HG02610 (cell line): ENCODE results near the gene EDA.

Experiments
- ATAC-seq: cut with Tn5 transposase; IDR thresholded peaks from one replicate; pipeline ENCODE4 v1.9.1; 2021; ENCODE audit warnings: mild to moderate bottlenecking, moderate library complexity; ENCODE audit not compliant: unreplicated experiment

EDA gene

DNA sequence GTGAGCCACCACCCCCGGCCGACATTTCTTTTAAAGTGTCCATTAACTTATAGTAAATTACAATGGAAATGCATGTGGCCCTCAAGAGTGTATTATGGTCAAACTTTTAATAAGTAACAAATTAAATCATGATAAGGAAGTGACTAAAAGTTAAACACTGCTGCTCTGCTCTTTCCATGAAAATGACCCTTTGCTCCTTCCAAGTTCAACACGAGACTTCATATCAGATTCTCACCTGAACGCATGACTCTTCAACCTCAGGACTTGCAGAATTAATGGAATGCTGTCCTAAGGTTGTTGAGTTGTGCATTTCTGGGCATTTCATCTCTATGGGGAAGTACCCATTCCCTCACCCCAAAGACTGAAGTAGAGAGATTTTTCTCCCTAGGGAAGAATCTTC is 406.7 kb downstream of the EDA start:
- ATAC-seq = no peak

DNA sequence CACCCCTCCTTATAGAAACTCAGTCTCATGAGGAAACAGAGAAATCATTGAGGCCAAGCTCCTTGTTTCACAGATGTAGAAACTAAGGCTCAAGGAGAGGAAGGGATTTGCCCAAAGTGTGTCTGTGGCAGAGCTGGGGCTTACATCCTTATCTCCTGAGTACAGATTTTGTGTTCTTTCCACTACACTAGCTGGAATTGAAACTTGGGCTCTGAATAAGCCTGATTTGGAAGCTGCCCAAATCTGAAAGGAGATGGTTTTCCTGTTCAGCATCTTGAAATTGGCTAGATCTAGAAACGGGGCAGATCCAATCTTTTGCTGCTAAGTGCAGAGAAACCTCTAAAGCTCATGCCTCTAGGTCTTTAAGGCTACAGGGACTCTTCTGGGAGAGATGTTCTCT is 409.6 kb downstream of the EDA start:
- ATAC-seq = no peak

DNA sequence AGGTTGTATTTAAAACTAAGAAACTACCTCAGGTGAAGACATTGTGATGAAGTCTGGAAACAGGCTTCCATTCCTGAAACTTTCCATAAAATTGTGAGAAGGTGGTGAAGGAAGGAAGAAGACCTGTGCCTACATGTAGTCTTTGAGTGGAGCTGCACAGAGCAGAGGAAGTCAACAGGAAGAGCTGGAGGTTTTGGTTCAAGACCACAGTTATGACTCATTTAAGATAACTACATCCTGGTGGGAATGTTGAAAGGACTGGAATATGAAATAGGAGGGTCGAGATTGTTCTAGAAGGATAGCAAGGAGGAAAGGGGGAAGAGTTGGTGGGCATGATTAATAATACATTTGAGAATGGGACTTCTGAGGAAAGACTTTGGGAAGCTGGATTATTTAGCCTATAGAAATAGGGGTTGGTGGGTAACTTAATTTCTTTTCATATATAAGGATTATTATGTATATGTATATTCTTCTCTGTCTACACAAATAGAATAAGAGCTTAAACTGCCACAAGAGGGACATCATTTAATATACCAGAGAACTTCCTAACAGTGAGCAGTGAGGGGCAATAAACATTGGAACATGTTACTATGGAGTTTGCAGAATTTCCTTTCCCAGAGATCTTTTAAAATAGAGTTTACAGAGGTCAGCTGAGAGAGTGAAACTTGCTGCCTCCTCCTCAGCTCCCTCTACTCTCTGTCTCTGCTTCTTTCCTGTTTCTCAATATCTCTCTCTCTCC is 410.4 kb downstream of the EDA start:
- ATAC-seq = no peak

DNA sequence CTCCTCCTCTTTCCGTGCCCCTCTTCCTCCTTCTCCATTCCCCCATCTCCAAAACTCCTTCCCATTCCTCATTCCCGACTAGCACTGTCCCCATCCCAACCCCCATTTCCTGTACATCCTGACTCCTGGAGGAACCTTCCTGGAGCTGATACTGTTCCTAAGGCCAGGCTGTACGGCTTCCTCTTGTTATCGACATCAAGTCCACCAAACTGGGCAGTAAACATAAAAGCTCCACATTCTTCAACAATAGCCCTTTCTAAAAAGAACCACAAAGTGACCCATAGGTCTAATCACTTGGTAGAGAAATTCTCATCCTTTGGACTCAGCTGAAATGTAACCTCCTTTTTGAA is 410.9 kb downstream of the EDA start:
- no peak for ATAC-seq

DNA sequence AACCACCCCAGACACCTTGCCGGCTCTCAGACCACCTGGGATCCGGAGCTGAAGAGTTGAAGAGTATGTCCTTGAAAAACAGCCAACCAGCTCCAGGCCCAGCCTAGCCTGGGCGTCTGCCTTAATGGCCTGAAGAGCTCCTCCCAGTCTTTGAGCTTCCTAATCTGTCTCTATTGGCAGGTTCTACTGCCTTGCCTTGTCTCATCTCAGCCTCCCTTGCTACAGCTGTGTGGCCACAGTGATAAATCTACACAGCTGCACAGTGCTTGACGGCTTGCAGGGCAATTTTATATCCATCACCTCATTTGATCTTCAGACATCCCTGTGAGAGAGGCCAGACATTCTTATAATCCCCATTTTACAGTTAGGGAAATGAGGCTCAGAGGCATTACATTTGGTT is 413.9 kb downstream of the EDA start:
- no peak for ATAC-seq

DNA sequence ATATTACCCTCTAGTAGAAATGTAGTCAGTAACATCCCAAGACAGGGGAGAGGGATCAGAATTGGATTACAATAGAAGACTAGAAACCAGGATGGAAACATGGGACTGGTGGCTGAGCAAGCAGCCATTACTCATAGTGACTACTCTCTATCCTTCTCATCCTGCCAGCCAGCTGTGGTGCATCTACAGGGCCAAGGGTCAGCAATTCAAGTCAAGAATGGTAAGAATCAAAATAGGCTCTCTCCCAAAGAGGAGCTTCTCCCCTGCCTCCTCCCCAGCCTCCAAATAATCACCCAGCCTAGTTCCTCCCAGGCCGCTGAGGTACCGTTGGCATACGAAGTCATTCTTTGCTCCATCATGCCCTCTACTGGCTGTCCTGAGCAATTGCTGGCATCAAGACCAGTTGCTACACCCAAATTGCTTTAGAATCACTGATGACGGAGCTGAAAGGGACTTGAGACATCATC is 414.4 kb downstream of the EDA start:
- ATAC-seq = no peak

DNA sequence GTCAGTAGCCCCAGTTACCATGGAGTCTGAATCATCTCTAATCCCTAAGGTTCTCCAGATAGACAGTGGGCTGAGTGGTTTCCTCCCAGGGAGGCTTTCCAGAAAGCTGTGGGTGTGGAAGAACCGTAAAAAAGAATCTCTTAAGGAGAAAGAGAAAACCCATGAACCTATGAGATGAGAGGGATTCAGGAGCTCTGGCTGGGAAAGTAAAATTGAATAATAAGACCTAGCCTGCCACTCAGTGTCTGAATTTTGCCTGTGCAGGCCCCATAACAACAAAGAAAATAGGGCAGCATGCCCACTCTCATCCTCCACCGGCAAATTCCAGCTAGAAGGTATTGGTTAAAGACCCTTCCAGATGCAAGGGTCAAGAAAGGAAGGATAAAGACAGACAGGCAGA is 416.9 kb downstream of the EDA start:
- no peak for ATAC-seq

DNA sequence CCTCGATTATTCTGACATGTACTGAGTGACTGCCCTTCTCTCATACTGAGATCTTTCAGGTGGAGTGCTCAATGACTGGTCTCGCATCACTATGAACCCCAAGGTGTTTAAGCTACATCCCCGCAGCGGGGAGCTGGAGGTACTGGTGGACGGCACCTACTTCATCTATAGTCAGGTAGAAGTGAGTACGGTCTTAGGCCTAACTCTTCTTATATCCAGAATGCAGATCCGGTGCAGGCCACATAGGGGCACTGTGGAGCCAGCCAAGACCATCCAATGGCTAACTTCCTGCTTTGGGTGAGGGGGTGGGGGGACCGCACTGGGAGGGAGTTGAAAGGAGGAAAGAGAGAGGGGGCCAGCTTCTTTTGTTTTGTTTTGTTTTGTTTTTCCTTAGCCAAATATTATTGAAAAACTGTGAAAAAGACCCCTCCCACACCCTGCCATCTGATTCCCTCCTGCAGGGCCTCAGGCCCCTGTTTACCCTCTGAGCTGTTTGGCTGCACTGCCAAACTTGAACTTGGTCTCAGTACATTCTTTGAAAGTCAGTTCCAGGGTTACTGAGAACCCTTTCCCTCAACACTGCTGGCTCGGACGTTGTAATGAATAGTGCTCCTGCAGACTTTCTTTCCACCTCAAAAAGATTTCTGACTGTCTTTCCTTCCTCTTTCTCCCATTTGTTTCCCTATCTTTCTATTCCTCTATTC is 417.6 kb downstream of the EDA start:
- no peak for ATAC-seq

DNA sequence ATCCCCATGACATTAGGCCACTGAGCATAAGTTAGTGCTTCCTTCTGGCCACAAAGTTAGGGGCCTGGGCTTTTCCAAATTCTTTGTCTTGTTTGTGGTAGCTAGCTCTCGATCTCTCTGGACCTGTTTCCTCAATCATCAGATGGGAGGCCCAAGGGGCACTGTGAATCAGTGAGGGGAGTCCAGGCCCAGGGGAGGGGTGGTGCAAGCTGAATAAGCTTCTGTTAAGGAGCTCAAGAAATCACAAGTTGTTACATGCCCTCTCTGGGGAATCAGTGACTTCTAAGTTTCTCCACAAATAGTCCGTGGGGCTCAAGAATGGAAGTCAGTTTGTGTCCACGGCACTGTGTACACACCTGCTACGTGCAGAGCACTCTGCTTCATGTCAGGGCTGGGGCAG is 418.7 kb downstream of the EDA start:
- no peak for ATAC-seq

DNA sequence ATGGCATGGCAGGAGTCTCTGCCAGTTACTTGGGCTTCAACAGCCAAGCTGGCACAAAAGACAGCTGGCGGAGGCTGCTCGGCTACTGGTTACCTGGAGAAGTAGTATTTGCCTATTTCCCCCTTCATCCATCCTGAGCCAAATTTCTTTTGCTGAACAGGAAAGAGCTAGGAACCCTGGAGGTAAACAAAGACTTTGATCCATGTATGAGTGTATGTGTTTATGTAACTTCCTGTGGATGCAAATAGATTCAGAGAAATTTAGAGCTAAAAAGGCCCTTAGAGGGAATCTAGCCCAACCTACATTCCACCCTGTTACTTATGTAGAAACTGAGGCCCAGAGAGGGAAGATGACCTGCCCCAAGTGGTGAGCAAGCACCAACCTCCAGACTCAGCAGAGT is 422.6 kb downstream of the EDA start:
- no peak for ATAC-seq

DNA sequence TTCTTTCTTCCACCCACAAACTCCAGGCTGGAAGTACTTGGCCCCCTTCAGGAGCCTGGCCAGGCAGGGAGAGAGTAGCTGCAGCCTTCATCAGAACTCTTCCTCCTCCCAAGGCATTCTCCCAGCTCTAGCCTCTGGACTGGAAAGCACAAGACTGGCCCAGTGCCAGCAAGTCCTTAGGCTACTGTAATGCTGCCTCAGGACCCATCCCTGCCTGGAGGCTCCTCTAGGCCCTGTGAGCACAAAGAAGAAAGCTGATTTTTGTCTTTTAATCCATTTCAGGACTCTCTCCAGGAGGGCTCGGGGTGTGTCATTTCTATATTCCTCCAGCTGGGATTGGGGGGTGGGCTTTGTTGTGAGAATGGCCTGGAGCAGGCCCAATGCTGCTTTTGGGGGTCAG is 423.0 kb downstream of the EDA start:
- no peak for ATAC-seq

DNA sequence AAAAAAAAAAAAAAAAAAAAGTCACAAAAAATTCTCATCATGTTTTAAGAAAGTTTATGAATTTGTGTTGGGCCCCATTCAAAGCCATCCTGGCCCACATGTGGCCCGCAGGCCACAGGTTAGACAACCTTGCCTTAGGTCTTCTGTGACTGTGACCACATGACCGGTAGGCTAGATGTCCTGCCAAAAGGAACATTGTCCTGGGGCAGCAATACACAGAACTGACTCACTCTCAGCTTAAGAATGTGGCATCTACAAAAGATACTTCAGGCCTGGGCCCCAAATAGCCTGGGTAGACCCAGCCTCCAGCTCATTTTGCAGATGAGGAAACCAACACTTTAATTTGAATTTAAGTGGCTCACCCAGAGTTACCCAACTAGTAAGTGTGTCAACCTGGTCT is 423.8 kb downstream of the EDA start:
- no peak for ATAC-seq

DNA sequence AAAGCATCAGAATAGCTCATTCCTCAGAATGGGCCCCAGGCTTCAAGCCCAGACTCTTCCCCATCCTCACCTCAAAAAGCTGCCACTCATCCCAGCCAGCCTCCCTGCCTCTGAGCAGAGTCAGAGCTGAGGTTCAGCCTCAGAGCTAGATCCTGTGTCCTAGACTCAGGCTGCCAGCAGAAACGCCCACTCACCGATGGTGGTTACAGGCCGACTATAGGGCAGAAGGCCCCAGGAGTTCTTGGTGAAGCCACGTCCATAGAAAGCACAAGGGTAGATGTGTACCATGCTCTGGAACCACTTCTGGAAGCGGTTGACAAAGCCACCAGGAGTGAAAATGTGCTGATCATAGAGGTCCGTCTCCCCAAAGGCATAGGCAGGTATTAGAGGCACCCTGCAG is 426.1 kb downstream of the EDA start:
- no peak for ATAC-seq

DNA sequence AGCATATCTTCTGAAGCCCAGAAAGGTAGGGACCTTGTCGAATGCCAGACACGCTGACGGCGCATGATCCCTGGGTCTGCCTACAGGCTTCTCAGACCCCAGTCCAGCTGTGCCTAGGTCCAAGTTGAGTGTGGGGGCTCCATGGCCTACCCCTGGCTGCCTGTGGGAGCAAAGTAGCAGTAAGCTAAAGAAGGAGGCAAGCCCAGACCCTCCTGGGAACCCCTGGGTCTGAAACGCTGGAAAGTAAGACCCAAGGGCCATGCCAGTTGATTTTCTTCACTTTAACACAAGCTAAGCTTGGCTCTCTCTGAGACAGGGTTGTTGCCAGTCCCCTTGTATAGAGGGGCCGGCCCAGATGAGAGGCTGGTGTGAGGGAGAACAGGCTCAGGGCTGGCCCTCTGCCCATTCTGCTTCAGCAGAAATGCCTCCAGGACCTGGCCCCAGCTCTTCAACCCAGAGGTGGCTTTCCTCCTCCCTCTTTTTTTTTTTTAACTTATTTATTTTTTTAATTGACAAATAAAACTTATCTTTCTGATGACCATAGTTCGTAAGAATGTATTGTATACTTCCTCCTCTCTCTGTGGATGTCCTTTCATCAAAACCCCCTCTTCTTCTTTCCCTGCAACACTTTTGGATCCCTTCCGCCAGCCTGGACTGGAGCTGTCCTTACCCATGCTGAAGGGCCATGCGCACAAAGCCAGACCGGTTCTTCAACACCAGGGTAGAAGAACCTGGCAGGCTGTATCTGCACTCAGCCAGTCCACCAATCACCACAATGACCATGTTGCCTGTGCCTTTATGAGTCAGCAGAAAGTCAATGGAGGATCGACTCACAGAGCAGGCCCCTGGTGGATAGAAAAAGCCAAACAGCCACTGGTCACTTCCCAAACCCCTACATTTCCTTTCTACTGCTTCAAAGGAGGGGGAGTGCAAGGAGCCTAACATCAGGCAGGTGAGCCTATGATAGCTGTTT is 426.8 kb downstream of the EDA start:
- ATAC-seq = no peak

DNA sequence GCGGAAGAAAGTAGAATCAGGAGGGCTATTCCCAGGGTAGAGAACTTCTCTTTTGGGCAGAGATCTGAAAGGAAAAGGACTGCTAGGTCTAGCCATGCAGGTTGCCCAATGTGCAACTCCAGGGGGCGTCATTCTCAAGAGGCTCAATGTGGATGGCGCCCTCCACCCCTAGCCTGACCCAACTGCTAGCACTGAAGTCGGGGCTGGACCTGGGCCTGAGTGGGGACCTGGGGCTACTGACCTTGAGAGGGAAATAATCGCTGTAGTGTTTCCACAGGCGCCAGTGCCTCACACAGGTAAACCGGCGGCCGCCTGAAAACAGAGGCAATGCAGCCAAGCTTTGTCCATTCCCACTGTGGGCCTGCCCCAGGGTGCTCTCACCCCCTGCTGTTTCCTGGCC is 427.8 kb downstream of the EDA start:
- ATAC-seq = no peak

DNA sequence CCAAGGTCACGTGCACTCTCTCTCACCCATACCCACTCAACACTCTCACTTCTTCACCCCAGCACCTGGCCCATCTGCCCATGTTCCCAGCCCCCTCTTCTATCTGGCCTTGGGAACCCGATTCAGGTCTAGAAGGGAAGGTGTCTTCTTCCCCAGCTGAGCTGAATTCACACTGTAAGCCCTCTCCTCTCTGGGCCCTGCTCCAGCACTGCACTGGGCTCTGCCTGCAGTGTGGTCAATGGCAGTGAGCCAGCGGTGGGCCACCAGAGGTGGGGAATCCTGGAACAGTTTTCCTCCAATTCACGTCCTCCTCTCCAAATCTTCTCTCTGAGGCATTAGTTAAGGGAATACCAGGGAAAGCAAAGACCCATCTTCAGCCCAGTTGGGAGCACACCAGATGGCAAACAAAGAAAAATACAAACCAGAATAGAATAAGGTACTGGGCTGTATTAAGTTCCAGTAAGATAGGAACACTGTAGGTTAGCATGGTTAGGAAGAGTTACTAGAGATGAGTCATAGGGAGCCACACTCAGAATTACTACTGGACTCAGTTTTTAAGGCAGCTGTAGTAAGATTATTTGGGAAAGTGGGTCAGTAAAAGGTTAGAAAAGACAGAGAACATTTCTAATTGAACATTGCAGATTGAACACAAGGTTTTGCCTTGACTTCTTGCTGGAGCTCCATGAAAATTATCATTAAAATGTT is 428.8 kb downstream of the EDA start:
- ATAC-seq = no peak

DNA sequence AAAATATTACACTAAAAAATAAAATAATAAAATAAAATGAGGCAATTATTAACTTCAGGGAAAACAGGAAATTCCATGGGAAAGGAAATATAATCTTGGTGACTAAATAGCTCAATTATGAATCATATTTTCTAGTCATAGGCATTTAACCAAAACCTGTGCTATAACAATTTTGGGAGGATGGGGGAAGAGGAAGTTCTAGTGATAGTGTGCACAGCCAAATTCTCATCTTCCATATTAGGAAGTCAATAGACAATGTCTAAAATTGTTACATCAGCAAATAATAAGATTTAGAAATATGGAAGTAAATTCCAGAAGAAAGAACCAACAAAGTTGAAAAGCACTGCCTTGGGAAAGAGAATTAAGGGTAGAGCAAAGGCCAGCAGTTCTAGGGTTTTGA is 431.1 kb downstream of the EDA start:
- ATAC-seq = no peak

DNA sequence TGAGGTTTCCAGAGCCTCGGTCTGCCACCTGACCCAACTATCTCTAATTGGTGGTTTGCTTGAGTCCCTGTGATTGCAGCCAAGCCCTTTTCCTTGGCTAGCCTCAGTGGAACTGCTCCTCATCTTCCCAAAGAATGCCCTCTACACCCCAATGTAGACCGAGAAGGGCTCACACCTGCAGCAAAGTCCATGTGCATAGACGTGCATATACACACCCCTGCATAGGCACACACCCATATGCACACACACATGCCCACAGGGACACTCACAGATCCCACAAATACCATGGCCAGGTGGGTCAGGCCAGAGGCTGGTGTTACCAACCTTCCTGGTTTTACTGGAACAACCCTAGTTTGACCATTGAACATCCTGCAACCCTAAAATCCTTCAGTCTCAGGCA is 433.5 kb downstream of the EDA start:
- ATAC-seq = no peak

DNA sequence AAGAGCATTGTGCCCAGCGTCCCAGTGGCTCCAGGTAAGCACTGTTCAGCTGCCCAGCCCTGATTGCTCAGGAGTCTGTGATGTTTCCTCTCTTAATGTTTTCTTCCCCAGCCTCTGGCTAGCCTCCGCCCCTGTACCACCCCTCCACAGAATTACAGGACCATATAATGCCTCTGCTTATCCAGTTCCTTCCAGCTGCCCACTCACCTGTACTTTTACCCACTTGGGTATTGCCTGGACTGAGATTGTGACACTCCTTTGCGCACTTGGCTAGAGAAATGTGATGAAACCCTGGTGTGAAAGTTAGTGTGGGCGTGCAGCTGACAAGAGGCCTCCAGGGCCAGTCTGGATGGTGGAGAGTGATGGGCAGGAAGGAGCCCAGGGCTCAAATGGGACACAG is 434.0 kb downstream of the EDA start, which contains the start of gene AWAT2:
Gene AWAT2 (minus strand): TSS at position 14 of the 400 bp plus-strand sequence. CDS start 6 bp downstream, at position 8.
- no peak for ATAC-seq

DNA sequence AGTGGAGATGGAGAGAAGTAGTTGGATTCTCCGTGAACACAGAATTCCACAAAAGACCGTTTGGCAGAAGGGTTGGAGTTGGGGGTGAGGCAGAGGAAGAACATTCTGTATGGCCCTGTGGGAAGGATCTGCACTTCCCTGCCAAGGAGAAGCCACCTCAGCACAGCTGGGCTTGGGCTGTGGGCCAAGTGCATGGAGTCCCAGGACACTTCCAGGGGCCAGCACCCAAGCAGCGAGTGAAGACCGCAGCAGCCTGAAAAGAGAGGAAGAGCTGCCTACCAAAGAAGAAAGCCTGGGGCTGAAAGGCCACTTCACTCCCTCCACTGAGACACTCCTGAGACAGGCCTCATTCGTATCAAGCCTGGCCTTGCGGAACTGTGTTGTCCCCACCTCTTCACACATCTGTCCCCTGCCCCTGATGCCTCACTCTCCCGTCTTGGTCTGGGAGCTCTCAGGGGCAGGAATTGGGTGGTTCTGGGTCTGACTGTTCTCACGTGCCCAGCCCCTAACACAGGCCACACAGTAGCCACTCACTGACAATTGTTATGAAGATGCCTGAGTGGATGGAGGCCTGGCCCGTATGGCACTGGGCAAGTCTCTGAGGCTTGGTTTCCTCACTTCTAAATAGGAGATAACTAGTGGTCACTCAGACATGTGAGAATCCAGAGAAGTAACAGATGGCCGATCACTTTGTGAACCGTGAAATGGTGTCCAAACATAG is 437.1 kb downstream of the EDA start:
- no peak for ATAC-seq
